H9 (cell line): ENCODE data around the gene GFPT1. TPM values are rescaled to one million over a fixed set of nuclear protein-coding genes. Genes with fewer than 3 reads are reported as not detected.

Experiments
- DNase-seq: peaks from one replicate; pipeline ENCODE4 v3.0.0-alpha.2; 2017
- H2AFZ ChIP-seq: one replicate; pipeline ENCODE4 v1.6.1; 2013; ENCODE audit warnings: mild to moderate bottlenecking, low read length, control low read depth, moderate library complexity
- H2AK5ac ChIP-seq: 2 replicates; pipeline ENCODE4 v1.6.1; 2013; ENCODE audit warnings: low read length, control low read depth, mixed read lengths; ENCODE audit not compliant: insufficient read length
- H2BK120ac ChIP-seq: one replicate; pipeline ENCODE4 v1.6.1; 2013; ENCODE audit warnings: low read depth, mild to moderate bottlenecking, low read length, control low read depth, inconsistent platforms; ENCODE audit not compliant: poor library complexity, severe bottlenecking
- H2BK12ac ChIP-seq: 2 replicates; pipeline ENCODE4 v1.6.1; 2013; ENCODE audit warnings: low read length, control low read depth, mixed read lengths, low read depth; ENCODE audit not compliant: insufficient read length
- H2BK15ac ChIP-seq: 2 replicates; pipeline ENCODE4 v1.6.1; 2013; ENCODE audit warnings: low read depth, low read length, control low read depth
- H2BK20ac ChIP-seq: one replicate; pipeline ENCODE4 v1.6.1; 2013; ENCODE audit warnings: low read depth, mild to moderate bottlenecking, low read length, control low read depth, inconsistent platforms; ENCODE audit not compliant: poor library complexity, severe bottlenecking
- H2BK5ac ChIP-seq: 2 replicates; pipeline ENCODE4 v1.6.1; 2013; ENCODE audit warnings: low read length, control low read depth, mixed read lengths; ENCODE audit not compliant: insufficient read length
- H3K14ac ChIP-seq: 2 replicates; pipeline ENCODE4 v1.6.1; 2013; ENCODE audit warnings: low read length, control low read depth; ENCODE audit not compliant: insufficient read depth
- H3K18ac ChIP-seq: 2 replicates; pipeline ENCODE4 v1.6.1; 2013; ENCODE audit warnings: low read depth, mild to moderate bottlenecking, mixed read lengths, low read length, control low read depth; ENCODE audit not compliant: insufficient read length
- H3K23ac ChIP-seq: 2 replicates; pipeline ENCODE4 v1.6.1; 2013; ENCODE audit warnings: low read length, control low read depth, mixed read lengths, low read depth; ENCODE audit not compliant: insufficient read length
- H3K23me2 ChIP-seq: 2 replicates; pipeline ENCODE4 v1.6.1; 2013; ENCODE audit warnings: low read depth, mild to moderate bottlenecking, mixed read lengths, low read length, control low read depth; ENCODE audit not compliant: insufficient read length, poor library complexity, severe bottlenecking
- H3K27ac ChIP-seq: 2 replicates; pipeline ENCODE4 v1.5.1; 2013; ENCODE audit warnings: low read length, control low read depth, mixed read lengths, low read depth; ENCODE audit not compliant: insufficient read length
- H3K27me3 ChIP-seq: 2 replicates; pipeline ENCODE4 v1.6.1; 2013; ENCODE audit warnings: low read length, control low read depth, inconsistent platforms; ENCODE audit not compliant: insufficient read depth
- H3K4ac ChIP-seq: 2 replicates; pipeline ENCODE4 v1.6.1; 2013; ENCODE audit warnings: low read depth, mild to moderate bottlenecking, control low read depth, inconsistent platforms, low read length, moderate library complexity
- H3K4me1 ChIP-seq: 2 replicates; pipeline ENCODE4 v1.6.1; 2013; ENCODE audit warnings: low read length, control low read depth, inconsistent platforms; ENCODE audit not compliant: insufficient read depth
- H3K4me2 ChIP-seq: 2 replicates; pipeline ENCODE4 v1.6.1; 2013; ENCODE audit warnings: low read length, control low read depth, mixed read lengths; ENCODE audit not compliant: insufficient read length, insufficient read depth
- H3K56ac ChIP-seq: 2 replicates; pipeline ENCODE4 v1.6.1; 2013; ENCODE audit warnings: low read depth, mild to moderate bottlenecking, mixed read lengths, low read length, control low read depth; ENCODE audit not compliant: insufficient read length
- H3K79me1 ChIP-seq: 2 replicates; pipeline ENCODE4 v1.6.1; 2013; ENCODE audit warnings: low read depth, mild to moderate bottlenecking, moderate library complexity, low read length, control low read depth, inconsistent platforms; ENCODE audit not compliant: insufficient read depth, poor library complexity, severe bottlenecking
- H3K79me2 ChIP-seq: 2 replicates; pipeline ENCODE4 v1.6.1; 2013; ENCODE audit warnings: low read length, control low read depth, inconsistent platforms; ENCODE audit not compliant: insufficient read depth
- H3K9ac ChIP-seq: 2 replicates; pipeline ENCODE4 v1.6.1; 2013; ENCODE audit warnings: low read length, control low read depth, mixed read lengths; ENCODE audit not compliant: insufficient read length; ENCODE audit errors: extremely low read depth
- H3K9me3 ChIP-seq: one replicate; pipeline ENCODE4 v1.6.1; 2013; ENCODE audit warnings: low read depth, low read length, inconsistent platforms; ENCODE audit not compliant: control insufficient read depth
- H3T11ph ChIP-seq: one replicate; pipeline ENCODE4 v1.6.1; 2013; ENCODE audit warnings: mild to moderate bottlenecking, low read length, control low read depth, inconsistent platforms
- H4K20me1 ChIP-seq: one replicate; pipeline ENCODE4 v1.6.1; 2013; ENCODE audit not compliant: control insufficient read depth, insufficient read length, insufficient read depth
- H4K5ac ChIP-seq: 2 replicates; pipeline ENCODE4 v1.6.1; 2013; ENCODE audit warnings: low read depth, mild to moderate bottlenecking, mixed read lengths, low read length, control low read depth; ENCODE audit not compliant: insufficient read length
- H4K8ac ChIP-seq: replicated peaks from 2 replicates; pipeline ENCODE4 v1.6.1; 2013; ENCODE audit warnings: low read length, control low read depth, mixed read lengths, low read depth; ENCODE audit not compliant: insufficient read length
- H4K91ac ChIP-seq: 2 replicates; pipeline ENCODE4 v1.6.1; 2013; ENCODE audit warnings: low read depth, mild to moderate bottlenecking, moderate library complexity, mixed read lengths, low read length, control low read depth; ENCODE audit not compliant: insufficient read length
- H3K27ac Mint-ChIP-seq, 3 experiments: 2 replicates in 2 of 3; 3 replicates in 1 of 3; pipeline ENCODE4 v1.8.0; 2020 to 2021; ENCODE audit warnings: mixed read lengths in 3 of 3, mild to moderate bottlenecking in 1 of 3, moderate library complexity in 1 of 3
- H3K27me3 Mint-ChIP-seq: 2 replicates; pipeline ENCODE4 v1.8.0; 2021; ENCODE audit warnings: low read depth, mild to moderate bottlenecking, moderate library complexity, mixed read lengths
- H3K36me3 Mint-ChIP-seq, 3 experiments: 2 replicates in 2 of 3; 3 replicates in 1 of 3; pipeline ENCODE4 v1.8.0; 2020 to 2021; ENCODE audit warnings: low read depth in 3 of 3, mixed read lengths in 3 of 3; ENCODE audit not compliant: insufficient read depth in 1 of 3
- H3K4me1 Mint-ChIP-seq, 2 experiments: 2 replicates each; pipeline ENCODE4 v1.8.0; 2020; ENCODE audit warnings: mixed read lengths in 2 of 2
- H3K4me3 Mint-ChIP-seq, 2 experiments: 2 replicates in 1 of 2; 3 replicates in 1 of 2; pipeline ENCODE4 v1.8.0; 2020 to 2021; ENCODE audit warnings: mild to moderate bottlenecking in 2 of 2, mixed read lengths in 2 of 2, moderate library complexity in 1 of 2
- H3K9me3 Mint-ChIP-seq, 2 experiments: 2 replicates in 1 of 2; 3 replicates in 1 of 2; pipeline ENCODE4 v1.8.0; 2020; ENCODE audit warnings: mild to moderate bottlenecking in 2 of 2, mixed read lengths in 2 of 2, moderate library complexity in 1 of 2
- WGBS: extraction: QIAGEN DNeasy Blood & Tissue Kit; methylation state at CpG from one replicate; pipeline ENCODE4 v1.1.7; 2013; ENCODE audit warnings: missing lambda C conversion rate, low lambda C conversion rate, mixed read lengths; ENCODE audit not compliant: insufficient read length; ENCODE audit errors: extremely low coverage; 5-methylcytosine and 5-hydroxymethylcytosine counted together
- total RNA-seq: library from RNA; stranded (reverse); gene quantifications from 2 replicates; pipeline ENCODE4 v1.2.1, GENCODE V29; 2021
- TF ChIP-seq, protein P1 (sequence below): fragments of 200-600 bp; sonication (generic); conservative IDR thresholded peaks from 3 replicates; pipeline ENCODE4 v1.8.0; 2021; ENCODE audit warnings: antibody characterized with exemption, mild to moderate bottlenecking

The GFPT1 gene
- total RNA-seq, 1 experiment from 2014 or later = 84.4 TPM

GRCh38 chr2:69381337-69381737 lies 5.7 kb downstream of the GFPT1 start:
- peaks cover 3% of the 10 kb centered on the region for H3K23me2 ChIP-seq
- peaks cover 3% of the 10 kb centered on the region for H3K79me1 ChIP-seq
- no CpG with 5 or more reads among the region's 1 CpG for WGBS
- no peak overlapping the region for H3K23ac ChIP-seq
- no peak overlapping the region for H4K8ac ChIP-seq
- no peak overlapping the region for H2BK5ac ChIP-seq
- no peak overlapping the region for H3K4me2 ChIP-seq
- TF ChIP-seq, protein P1, sequence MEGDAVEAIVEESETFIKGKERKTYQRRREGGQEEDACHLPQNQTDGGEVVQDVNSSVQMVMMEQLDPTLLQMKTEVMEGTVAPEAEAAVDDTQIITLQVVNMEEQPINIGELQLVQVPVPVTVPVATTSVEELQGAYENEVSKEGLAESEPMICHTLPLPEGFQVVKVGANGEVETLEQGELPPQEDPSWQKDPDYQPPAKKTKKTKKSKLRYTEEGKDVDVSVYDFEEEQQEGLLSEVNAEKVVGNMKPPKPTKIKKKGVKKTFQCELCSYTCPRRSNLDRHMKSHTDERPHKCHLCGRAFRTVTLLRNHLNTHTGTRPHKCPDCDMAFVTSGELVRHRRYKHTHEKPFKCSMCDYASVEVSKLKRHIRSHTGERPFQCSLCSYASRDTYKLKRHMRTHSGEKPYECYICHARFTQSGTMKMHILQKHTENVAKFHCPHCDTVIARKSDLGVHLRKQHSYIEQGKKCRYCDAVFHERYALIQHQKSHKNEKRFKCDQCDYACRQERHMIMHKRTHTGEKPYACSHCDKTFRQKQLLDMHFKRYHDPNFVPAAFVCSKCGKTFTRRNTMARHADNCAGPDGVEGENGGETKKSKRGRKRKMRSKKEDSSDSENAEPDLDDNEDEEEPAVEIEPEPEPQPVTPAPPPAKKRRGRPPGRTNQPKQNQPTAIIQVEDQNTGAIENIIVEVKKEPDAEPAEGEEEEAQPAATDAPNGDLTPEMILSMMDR = no peak
- H3T11ph ChIP-seq = no peak overlapping the region
- Mint-ChIP-seq H3K9me3 (no peaks in the 10 kb centered on the region), H3K4me3 (no peak overlapping the region), H3K36me3 (peaks cover 2 to 13% (median 8%) of the 10 kb centered on the region in 3 experiments; a peak in 5 of 7 replicates), H3K27me3 (no peaks in the 10 kb centered on the region), H3K27ac (peak overlapping the region; percentile 34 to 88 (median 41); a peak in 4 of 7 replicates), H3K4me1 (peaks cover 15 to 22% of the 10 kb centered on the region in 2 experiments)
- H3K9me3 ChIP-seq = no peaks in the 10 kb centered on the region
- no peaks in the 10 kb centered on the region for H4K20me1 ChIP-seq
- no peak overlapping the region for H4K91ac ChIP-seq
- H3K4me1 ChIP-seq = no peaks in the 10 kb centered on the region
- peaks cover 5% of the 10 kb centered on the region; the same call in 1 of the 2 replicates for H3K79me2 ChIP-seq
- H3K4ac ChIP-seq = no peak overlapping the region
- H2AFZ ChIP-seq = no peak overlapping the region
- no peak overlapping the region for H2BK15ac ChIP-seq
- H2BK12ac ChIP-seq = no peak overlapping the region
- no peaks in the 10 kb centered on the region for H3K27me3 ChIP-seq
- no peak overlapping the region for H3K56ac ChIP-seq
- H2BK20ac ChIP-seq = no peak overlapping the region
- no peak overlapping the region for H3K14ac ChIP-seq
- H2AK5ac ChIP-seq = no peak overlapping the region
- no peak overlapping the region for H2BK120ac ChIP-seq
- H3K27ac ChIP-seq = no peak overlapping the region
- no peak overlapping the region for H3K18ac ChIP-seq
- no peak overlapping the region for H3K9ac ChIP-seq
- no peak for DNase-seq
- H4K5ac ChIP-seq = no peak overlapping the region
